ENCODE measurements around the gene SERF2. TPM values are rescaled to one million over a fixed set of nuclear protein-coding genes. Genes with fewer than 3 reads are reported as not detected.
"Not testable (repeated sequence)": the region's sequence is repeated elsewhere in the genome, so short reads cannot be mapped to it uniquely, and the experiment has no call there.

The SERF2 gene
- total RNA-seq, 1 experiment from 2014 or later = 789 TPM

DNA sequence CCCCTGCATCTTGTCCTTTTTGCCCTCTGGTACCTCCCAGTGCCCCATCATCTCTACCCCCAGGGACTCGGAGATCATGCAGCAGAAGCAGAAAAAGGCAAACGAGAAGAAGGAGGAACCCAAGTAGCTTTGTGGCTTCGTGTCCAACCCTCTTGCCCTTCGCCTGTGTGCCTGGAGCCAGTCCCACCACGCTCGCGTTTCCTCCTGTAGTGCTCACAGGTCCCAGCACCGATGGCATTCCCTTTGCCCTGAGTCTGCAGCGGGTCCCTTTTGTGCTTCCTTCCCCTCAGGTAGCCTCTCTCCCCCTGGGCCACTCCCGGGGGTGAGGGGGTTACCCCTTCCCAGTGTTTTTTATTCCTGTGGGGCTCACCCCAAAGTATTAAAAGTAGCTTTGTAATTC, 1.5 kb downstream of the SERF2 start:
- no peak for DNase-seq (ENCODE audit: low spot score)

DNA sequence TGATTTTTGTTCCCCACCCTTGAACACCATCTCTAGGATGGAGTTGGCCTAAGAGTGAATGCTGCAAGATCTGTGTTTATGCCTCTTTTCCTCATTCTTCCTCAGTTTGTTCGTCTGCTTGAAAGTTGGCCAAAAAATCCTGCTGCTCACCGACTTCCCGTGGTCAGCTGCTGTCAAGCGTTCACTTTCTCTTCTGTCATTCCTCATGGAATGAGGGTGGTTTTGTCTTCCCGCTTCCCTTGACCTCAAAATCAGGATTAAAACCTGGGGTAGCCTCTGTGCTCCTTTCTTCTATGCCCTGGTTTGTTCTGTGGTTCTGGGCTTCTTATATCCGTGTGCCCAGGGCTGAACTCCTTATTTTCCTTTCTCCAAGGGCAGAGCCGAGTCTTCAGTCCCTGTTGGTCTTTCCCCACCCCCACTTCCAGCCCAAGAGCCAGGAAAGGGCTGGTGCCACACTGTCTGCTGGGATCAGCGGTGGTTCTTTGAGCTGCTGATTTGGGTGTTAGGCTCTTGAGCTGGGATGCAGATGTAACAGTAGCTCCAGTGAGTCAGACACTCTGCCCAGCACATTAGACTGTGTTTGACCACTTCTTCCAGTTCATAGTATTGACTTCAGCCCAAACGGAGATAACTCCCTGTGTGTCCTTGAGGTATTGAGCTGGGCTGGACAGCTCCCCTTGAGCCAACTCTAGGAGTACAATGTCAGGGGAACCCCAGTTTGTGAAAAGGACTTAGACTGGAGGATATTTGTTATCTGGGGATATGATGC, 2.3 kb downstream of the SERF2 start:
- DNase-seq (ENCODE audit: low spot score) = no peak

DNA sequence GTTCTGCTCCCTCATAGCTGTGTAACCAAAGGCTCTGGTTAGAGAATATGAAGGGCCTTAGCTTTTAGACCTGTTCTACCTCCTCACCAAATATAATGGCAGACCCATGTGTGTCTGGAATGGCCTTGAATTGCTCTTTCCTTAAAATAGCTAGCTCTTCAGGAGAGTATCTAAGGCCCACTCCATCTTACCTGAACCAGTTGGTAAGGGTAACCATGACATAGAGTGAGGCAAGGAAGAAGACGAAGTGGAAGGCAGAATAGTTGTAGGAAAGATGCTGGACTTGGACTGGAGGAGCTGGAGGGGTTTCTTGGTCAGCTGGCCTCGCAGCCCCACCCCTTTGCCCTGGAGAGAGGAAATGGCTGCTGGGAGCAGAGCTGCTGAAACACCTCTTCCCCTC, 3.1 kb downstream of the SERF2 start:
- DNase-seq (ENCODE audit: low spot score) = no peak

DNA sequence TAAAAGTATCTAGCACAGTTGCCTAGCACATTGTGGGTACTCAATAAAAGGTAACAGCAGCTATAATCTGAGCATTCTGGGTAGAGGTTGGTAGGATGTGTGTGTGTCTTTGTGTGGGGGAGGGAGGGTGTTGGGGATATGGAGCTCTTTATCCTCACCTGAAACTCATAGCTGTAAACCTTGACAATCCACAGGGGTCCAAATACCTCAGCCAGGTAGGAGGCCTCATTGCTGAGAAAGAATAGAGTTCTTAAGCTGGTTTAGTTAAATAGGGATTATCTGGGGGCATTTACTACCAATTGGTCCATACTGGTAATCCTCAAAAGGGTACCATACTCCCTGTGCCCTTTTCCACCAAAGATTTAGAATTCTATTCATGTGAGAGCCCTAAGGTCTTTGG, 3.9 kb downstream of the SERF2 start:
- DNase-seq (ENCODE audit: low spot score) = no peak

DNA sequence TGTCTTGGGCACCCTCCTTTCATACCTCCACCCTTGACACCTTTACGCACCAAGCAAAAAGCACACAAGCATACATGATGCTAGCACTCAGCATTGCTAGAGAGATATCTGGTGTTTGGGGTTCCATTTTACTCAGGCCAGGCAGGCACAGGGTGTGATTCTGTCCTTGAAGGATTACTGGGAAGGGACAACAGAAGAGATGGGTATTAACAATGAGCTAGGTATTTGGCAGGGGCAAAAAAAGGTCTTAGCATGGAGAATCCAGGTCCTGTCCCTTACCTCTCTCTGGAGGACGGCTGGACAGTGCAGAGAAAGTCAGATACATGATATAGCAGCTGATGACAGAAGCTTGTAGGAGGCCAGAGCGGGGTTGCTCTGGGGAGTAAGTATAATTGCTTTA, 4.4 kb downstream of the SERF2 start:
- DNase-seq (ENCODE audit: low spot score) = no peak

DNA sequence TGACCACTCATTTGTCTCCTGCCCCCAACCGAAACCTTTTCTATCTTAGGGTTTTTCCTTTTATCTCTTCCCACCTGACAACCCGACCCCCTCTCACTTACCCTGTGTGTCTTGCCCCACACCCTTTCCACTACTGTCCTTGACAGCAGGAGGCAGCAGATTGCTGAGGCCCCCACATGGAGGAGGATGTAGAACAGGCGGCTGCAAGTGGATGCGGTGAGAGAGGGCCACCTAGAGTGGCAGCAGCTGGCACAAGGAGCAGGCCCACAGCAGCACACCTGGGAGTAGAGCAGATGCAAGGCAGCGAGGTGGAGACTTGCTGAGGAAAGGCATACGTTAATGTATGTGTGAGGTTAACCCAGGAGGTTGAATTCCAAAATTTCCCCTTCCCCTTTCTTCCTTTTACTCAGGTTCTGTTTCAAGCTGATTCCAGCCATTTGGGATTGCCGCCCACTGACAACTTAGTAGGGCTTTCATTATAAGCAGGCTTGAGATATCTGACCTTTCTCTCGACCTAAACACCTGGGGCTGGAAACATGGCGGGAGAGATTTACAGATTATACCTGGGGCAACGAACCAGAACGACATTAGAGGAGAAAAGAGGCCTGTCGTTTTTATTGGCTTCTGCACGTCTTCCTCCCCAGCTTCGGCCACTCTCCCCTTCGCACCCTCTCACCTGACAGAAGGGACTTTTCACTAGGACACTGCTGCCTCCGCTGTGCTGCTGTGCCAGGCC, 7.3 kb downstream of the SERF2 start:
- peak; percentile 24 for DNase-seq (ENCODE audit: low spot score)

DNA sequence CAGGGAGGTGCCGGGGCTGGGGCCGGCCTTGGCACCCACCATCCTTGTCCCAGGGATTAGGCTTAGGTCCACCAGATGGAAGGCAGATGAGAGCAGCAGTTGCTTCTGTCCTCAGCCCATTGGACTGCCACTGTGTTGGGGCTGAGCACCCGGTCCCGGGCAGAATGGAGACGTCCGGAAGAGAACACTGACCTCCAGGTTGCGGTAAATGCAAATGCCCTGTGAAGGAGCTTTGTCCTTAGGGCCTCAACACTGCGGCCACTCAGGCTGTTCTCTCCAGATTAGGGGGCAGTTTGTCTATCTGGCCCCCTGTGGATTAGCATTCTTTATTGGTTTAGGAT, 7.8 kb downstream of the SERF2 start, which contains the start of gene SERINC4:
SERINC4 (minus strand) TSS at position 276 of the 341 bp plus-strand sequence; CDS start at position 42, 234 bp downstream.
- DNase-seq (ENCODE audit: low spot score) = no peak

DNA sequence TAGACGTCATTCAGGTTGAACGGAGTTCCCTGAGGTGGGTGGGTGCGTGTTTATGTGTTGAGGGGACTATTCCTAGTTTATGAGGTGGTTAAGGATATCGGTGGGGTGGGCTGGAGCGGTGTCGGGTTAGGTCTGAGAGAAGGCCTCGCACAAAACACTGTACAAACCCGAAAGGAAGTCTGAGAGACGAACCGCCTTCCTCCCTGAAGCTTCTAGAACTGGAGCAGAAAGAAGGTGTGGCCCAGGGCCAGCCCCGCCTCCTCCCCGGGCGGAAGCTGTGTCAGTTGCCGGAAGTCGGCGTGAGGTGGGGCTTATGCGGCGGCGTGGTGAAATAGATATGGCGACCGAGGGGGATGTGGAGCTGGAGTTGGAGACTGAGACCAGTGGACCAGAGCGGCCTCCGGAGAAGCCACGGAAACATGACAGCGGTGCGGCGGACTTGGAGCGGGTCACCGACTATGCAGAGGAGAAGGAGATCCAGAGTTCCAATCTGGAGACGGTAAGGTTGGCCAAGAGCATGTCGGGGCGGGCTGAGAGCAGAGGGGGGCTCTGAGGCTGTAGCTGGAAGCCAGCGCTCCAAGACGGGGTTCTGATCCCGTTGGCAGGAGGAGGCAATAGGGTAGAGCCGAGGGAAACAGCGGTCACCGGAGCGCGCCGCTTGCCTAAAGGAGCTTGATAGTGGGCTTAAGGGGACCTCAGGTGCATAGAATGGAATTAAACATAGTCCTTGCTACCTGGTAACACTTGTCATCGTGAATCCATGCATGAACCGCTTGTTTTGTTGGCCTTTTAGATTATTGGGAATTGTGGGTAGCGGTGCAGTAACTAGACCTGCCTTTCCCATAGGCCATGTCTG, 8.4 kb downstream of the SERF2 start, which contains the start of gene HYPK:
HYPK (plus strand) TSS at position 314 of the 856 bp plus-strand sequence; CDS start at position 338, 24 bp downstream.
- peak; percentile 94 for DNase-seq (ENCODE audit: low spot score)

DNA sequence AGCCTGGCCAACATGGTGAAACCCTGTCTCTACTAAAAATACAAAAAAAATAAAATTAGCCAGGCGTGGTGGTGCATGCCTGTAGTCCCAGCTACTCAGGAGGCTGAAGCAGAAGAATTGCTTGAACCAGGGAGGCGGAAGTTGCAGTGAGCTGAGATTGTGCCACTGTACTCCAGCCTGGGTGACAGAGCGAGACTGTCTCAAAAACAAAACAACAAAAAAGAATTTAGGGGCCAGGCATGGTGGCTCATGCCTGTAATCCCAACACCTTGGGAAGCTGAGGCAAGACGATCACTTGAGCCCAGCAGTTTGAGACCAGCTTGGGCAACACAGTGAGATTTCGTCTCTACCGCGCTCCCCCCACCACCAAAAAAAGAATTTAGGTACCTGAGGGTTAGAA, 10.6 kb downstream of the SERF2 start:
- DNase-seq (ENCODE audit: low spot score) = not testable (repeated sequence)

DNA sequence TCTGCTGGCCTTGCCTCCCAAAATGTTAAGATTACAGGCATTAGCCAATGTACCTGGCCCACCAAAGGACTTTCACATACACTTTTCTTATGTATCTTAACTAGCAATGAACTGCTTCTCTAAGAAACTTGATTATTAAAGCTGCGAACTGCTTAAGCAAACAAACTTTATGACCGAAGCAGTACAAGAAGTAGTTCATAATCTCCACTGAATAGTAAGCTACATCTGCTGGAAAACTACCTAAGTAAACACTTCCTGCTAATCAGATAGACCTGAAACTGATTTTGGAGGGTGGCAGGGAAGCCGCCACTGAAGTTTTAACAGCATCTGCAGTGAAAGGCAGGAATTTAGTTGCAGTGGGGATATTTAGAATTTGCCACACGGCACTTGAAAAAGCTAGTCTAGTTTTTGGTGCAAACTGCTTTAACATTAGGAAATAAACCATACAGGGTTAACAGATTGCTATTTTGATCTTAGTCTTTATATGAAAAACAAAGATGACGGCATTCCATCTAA, 16.4 kb downstream of the SERF2 start:
- no peak for DNase-seq (ENCODE audit: low spot score)

DNA sequence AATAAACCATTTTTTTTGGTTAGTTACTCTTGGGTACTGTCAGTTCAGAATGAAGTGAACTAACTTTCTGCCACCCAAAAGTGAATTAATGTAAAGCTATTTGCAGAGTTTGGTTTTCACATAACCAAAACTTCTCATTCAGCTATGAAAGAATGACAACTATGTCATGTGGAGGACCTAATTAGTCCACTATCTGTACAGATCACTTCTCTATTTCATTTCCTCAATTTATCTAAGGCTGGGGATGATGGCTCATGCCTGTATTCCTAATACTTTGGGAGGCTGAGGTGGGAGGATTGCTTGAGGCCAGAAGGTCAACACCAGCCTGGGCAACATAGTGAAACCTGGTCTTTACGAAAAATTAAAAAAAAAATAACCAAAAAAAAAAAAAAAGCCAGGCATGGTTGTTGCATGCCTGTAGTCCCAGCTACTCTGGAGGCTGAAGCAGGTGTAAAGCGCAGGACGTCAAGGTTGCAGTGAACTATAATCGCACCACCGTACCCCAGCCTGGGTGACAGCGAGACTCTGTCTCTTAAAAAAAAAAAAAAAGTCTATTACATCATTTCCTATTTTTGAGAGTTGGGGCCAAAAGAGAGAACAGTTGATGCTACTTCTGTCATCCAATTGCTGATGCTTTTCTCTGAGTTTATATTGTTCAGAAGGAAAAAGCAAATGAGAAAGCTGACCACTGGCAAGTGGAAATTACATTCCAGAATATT, 17.0 kb downstream of the SERF2 start:
- no peak for DNase-seq (ENCODE audit: low spot score)

DNA sequence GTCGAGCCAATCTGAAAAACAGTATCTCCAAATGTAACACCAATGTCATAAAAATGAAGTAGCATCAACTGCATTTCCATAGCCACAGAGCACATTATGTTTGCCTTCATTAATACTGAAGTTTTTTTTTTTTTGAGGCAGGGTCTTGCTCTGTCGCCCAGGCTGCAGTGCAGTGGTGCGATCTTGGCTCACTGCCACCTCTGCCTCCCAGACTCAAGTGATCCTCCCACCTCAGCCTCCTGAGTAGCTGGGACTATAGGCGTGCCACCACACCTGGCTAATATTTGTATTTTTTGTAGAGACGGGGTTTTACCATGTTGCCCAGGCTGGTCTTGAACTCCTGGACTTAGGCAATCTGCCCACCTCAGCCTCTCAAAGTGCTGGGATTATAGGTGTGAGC, 22.9 kb downstream of the SERF2 start:
- not testable (repeated sequence) for DNase-seq (ENCODE audit: low spot score)

DNA sequence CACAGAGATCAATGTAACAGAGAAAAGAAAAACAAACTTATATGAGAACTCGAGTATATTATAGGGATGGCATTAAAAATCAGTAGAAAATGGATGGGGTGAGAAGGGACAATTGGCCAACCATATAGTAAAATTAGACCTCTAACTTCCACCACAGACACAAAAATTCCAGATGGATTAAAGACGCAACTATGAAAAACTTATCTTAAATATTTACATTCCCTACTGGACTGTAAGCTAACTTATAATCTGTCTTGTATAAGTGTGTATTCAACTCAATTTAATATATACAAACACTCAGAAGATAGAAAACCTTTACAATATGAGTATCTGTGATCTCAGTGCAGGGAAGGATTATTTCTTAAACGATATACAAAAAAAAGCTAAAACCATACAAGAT, 29.4 kb downstream of the SERF2 start:
- no peak for DNase-seq (ENCODE audit: low spot score)

DNA sequence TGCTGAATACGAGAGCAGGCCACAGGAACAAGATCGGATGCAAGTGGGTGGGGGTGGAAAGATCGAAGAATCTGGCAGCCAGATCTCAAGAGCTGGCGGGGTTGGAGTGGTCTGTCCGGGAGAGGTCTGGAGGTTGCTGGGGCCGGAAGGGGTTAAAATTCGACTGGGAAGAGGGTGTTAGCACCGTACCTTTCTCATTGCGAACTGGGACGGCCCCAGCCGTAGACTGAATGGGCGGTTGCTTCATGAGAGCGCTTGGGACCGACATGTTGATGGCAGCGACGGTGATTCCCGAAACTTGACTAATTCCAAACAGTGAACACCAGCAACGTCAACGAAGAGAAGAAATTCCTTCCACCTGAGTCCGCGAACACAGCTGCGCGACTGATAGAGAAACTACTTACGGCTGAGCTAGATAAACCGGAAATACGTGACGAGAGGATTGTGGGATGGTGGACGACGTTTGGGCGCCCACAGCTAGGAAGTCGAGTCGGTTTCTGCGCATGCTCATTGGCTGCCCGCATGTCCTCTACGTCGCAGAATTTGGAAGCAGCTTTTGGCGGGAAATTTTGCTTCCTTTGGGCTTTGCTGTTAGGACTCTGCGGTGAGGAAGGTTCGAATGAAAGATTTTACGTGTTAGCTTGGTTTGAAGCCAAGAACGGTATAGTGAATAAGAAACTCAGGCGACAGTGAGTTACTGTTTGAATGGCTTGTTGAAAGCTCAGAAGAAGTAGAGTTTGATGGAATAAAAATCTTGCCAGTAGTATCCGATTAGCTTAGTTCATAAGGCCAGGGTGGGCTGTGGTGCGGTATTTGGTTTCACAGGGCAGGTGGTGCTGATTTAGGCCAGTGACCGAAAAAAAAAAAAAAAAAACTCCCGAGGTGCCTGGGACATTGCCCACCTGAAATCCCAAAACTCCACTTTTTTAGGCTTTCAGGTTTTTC, 32.5 kb downstream of the SERF2 start, which contains the start of gene MFAP1:
MFAP1 (minus strand) TSS at position 389 of the 945 bp plus-strand sequence; CDS start at position 268, 121 bp downstream.
- peak; percentile 98 for DNase-seq (ENCODE audit: low spot score)

DNA sequence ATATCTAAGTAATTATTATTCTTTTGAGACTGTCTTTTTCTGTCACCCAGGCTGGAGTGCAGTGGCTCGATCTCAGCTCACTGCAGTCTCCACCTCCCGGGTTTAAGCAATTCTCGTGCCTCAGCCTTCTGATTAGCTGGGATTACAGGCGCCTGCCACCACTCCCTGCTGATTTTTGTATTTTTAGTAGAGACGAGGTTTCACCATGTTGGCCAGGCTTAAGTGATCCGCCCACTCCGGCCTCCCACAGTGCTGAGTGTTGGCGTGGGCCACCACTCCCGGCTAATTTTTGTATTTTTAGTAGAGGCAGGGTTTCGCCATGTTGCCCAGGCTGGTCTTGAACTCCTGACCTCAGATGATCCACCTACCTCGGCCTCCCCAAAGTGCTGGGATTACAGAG, 33.2 kb downstream of the SERF2 start:
- DNase-seq (ENCODE audit: low spot score) = not testable (repeated sequence)

DNA sequence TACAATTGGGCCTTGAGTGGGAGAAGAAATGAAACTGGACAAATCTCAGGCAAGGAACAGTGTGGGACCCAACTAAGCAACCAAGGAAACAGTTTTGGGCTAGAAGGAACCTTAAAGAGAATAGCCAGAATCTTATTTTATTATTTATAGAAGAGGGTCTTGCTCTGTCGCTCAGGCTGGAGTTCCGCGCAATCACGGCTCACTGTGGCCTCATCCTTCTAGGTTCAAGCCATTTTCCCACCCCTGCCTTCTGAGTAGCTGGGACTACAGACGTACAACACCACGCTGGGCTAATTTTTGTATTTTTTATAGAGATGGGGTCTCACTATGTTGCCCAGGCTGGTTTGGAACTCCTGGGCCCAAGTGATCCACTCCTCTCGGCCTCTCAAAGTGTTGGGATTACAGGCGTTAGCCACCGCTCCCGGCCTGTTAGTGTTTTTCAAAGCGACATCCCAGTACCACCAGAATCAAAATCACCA, 33.9 kb downstream of the SERF2 start:
- DNase-seq (ENCODE audit: low spot score) = no peak

DNA sequence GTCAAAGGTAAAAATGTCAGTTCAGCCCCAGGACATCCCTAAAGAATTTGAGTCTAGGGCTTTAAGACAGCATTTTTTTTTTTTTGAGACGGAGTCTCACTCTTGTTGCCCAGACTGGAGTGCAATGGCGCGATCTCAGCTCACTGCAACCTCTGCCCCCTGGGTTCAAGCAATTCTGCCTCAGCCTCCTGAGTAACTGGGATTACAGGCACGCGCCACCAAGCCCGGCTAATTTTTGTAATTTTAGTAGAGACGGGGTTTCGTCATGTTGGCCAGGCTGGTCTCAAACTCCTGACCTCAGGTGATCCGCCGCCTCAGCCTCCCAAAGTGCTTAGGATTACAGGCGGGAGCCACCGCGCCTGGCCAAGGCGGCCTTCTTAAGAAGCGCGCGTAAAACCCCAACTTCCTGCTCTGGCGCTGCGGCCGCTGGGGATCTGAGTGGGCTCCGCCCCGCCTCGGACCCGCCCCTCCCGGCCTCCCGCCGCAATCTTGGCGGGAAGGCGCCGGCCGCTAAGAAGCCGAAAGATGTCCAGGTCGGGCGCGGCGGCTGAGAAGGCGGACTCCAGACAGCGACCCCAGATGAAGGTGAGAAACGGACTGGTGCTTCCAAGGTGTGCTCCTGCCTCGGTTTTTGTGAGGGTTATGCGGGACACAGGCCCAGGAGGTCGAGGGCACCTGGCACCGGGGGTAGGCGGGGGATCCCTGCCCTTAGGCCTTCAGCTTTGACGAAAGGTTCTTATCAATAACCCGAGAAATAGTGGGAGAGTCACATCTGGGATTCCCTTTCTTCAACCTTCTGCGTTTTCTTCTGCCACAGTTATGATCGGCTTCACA, 34.6 kb downstream of the SERF2 start, which contains the start of gene WDR76:
WDR76 (plus strand) TSS at position 495 of the 834 bp plus-strand sequence; CDS start at position 526, 31 bp downstream.
- DNase-seq (ENCODE audit: low spot score) = peak; percentile 94

DNA sequence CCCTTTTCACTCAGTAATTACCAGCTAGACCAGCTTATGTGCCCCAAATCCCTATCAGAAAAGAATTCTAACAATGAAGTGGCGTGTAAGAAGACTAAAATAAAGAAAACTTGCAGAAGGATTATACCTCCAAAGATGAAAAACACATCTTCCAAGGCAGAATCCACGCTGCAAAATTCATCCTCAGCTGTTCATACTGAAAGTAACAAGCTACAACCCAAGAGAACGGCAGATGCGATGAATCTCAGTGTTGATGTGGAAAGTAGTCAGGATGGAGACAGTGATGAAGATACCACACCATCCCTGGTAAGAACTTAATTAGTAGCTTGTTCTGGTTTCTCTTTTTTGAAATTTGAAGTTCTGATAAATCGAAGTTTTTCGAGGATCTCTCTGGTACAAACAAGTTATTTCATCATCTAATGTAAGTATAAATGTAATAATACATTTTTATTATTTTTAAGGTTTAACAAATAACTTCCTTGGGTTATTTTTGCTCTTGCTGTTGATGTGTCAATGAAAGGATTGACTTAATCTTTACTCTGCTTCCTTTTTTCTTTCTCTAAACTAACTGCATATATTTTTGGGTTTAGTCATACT, 36.0 kb downstream of the SERF2 start:
- DNase-seq (ENCODE audit: low spot score) = no peak

Data from HT-29 (cell line).